HepG2 (cell line): ENCODE results near the gene SLC6A7. TPM values are rescaled to one million over a fixed set of nuclear protein-coding genes. Genes with fewer than 3 reads are reported as not detected.

Experiments
- ATRX ChIP-seq: sonication (generic); formaldehyde crosslinking; IDR thresholded peaks from 2 replicates; pipeline ENCODE4 v1.4.0; 2020; ENCODE audit warnings: missing genetic modification reagents, borderline replicate concordance
- BRCA1 ChIP-seq: sonication (generic); formaldehyde crosslinking; IDR thresholded peaks from 2 replicates; pipeline ENCODE4 v1.4.0; 2020; ENCODE audit warnings: missing genetic modification reagents
- DNMT3B ChIP-seq: conservative IDR thresholded peaks from 2 replicates; pipeline ENCODE4 v1.6.1; 2016; ENCODE audit warnings: missing biosample characterization, control low read depth
- DPF2 ChIP-seq: sonication (generic); formaldehyde crosslinking; IDR thresholded peaks from 2 replicates; pipeline ENCODE4 v1.4.0; 2020; ENCODE audit warnings: mild to moderate bottlenecking, low read depth, missing genetic modification reagents, borderline replicate concordance
- HNF4A ChIP-seq: sonication (generic); formaldehyde crosslinking; IDR thresholded peaks from 2 replicates; pipeline ENCODE4 v1.4.0; 2020; ENCODE audit warnings: missing genetic modification reagents
- JUNB ChIP-seq: sonication (generic); formaldehyde crosslinking; IDR thresholded peaks from 2 replicates; pipeline ENCODE4 v1.8.0; 2022; ENCODE audit warnings: missing genetic modification reagents, mild to moderate bottlenecking, borderline replicate concordance
- MED1 ChIP-seq: sonication (generic); formaldehyde crosslinking; IDR thresholded peaks from 2 replicates; pipeline ENCODE4 v1.4.0; 2020; ENCODE audit warnings: missing genetic modification reagents
- MYC ChIP-seq: sonication (generic); formaldehyde crosslinking; IDR thresholded peaks from 2 replicates; pipeline ENCODE4 v1.9.0; 2021; ENCODE audit warnings: missing genetic modification reagents, borderline replicate concordance
- ZNF280D ChIP-seq: sonication (generic); formaldehyde crosslinking; IDR thresholded peaks from 2 replicates; pipeline ENCODE4 v1.5.1; 2020; ENCODE audit warnings: mild to moderate bottlenecking, missing genetic modification reagents
- ZNF564 ChIP-seq: sonication (generic); formaldehyde crosslinking; IDR thresholded peaks from 2 replicates; pipeline ENCODE4 v1.8.1; 2023; ENCODE audit warnings: mild to moderate bottlenecking, missing genetic modification reagents
- ZNF605 ChIP-seq: sonication (generic); formaldehyde crosslinking; IDR thresholded peaks from 2 replicates; pipeline ENCODE4 v1.8.0; 2022; ENCODE audit warnings: mild to moderate bottlenecking, missing genetic modification reagents
- ZNF691 ChIP-seq: sonication (generic); formaldehyde crosslinking; IDR thresholded peaks from 2 replicates; pipeline ENCODE4 v1.4.0; 2020; ENCODE audit warnings: missing genetic modification reagents, low read depth, mild to moderate bottlenecking, borderline replicate concordance
- ZNF773 ChIP-seq: sonication (generic); formaldehyde crosslinking; IDR thresholded peaks from 2 replicates; pipeline ENCODE4 v1.4.0; 2020; ENCODE audit warnings: missing genetic modification reagents, borderline replicate concordance
- polyA plus RNA-seq, 8 experiments: library from polyadenylated mRNA; depleted of rRNA in 3 of 8; stranded (reverse) in 7 of 8; unstranded in 1 of 8; fragments of >200 nt; fragmentation: Illumina TruSeq in 4 of 8; extraction: Trizol in 4 of 8; gene quantifications; 2 replicates each; pipeline versions ENCODE4 v1.2.1 to v1.2.3, GENCODE V29; 2011 to 2016; ENCODE audit warnings: low read depth in 4 of 8, missing spikeins in 1 of 8, mixed read lengths in 1 of 8; ENCODE audit not compliant: insufficient read depth in 1 of 8
- total RNA-seq, 5 experiments: library from RNA; depleted of rRNA; stranded (reverse); fragments of >200 nt; fragmentation: Illumina TruSeq; extraction: Trizol; gene quantifications; 2 replicates each; pipeline ENCODE4 v1.2.3, GENCODE V29; 2016; ENCODE audit warnings: low read depth in 1 of 5
- TF ChIP-seq, protein P1 (sequence below): sonication (generic); formaldehyde crosslinking; IDR thresholded peaks from 2 replicates; pipeline ENCODE4 v1.8.0; 2022; ENCODE audit warnings: mild to moderate bottlenecking, missing genetic modification reagents
- TF ChIP-seq, protein P2 (sequence below): sonication (generic); formaldehyde crosslinking; IDR thresholded peaks from 2 replicates; pipeline ENCODE4 v1.5.0; 2020; ENCODE audit warnings: mild to moderate bottlenecking, missing genetic modification reagents, borderline replicate concordance
- TF ChIP-seq, protein P3 (sequence below): sonication (generic); formaldehyde crosslinking; IDR thresholded peaks from 2 replicates; pipeline ENCODE4 v1.4.0; 2020; ENCODE audit warnings: mild to moderate bottlenecking, missing genetic modification reagents

SLC6A7 gene
- total and polyA plus RNA-seq, 2 of the 13 experiments (the other 11 are each of a cell fraction or from before 2014, with no cell fraction given): not detected

GRCh38 chr5:150143350-150144245 lies 46.3 kb upstream of the SLC6A7 start (continued):
- TF ChIP-seq, protein P1, sequence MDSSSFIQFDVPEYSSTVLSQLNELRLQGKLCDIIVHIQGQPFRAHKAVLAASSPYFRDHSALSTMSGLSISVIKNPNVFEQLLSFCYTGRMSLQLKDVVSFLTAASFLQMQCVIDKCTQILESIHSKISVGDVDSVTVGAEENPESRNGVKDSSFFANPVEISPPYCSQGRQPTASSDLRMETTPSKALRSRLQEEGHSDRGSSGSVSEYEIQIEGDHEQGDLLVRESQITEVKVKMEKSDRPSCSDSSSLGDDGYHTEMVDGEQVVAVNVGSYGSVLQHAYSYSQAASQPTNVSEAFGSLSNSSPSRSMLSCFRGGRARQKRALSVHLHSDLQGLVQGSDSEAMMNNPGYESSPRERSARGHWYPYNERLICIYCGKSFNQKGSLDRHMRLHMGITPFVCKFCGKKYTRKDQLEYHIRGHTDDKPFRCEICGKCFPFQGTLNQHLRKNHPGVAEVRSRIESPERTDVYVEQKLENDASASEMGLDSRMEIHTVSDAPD: no peak
- TF ChIP-seq, protein P2, sequence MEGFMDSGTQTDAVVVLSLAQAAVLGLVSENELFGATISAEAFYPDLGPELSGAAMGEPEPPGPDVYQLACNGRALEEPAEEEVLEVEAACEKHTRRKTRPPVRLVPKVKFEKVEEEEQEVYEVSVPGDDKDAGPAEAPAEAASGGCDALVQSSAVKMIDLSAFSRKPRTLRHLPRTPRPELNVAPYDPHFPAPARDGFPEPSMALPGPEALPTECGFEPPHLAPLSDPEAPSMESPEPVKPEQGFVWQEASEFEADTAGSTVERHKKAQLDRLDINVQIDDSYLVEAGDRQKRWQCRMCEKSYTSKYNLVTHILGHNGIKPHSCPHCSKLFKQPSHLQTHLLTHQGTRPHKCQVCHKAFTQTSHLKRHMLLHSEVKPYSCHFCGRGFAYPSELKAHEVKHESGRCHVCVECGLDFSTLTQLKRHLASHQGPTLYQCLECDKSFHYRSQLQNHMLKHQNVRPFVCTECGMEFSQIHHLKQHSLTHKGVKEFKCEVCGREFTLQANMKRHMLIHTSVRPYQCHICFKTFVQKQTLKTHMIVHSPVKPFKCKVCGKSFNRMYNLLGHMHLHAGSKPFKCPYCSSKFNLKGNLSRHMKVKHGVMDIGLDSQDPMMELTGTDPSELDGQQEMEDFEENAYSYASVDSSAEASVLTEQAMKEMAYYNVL (CRISPR knock-in tag): no peak; the same call in 1 of the 2 replicates
- no peak for TF ChIP-seq MED1
- TF ChIP-seq MYC: no peak
- TF ChIP-seq, protein P3, sequence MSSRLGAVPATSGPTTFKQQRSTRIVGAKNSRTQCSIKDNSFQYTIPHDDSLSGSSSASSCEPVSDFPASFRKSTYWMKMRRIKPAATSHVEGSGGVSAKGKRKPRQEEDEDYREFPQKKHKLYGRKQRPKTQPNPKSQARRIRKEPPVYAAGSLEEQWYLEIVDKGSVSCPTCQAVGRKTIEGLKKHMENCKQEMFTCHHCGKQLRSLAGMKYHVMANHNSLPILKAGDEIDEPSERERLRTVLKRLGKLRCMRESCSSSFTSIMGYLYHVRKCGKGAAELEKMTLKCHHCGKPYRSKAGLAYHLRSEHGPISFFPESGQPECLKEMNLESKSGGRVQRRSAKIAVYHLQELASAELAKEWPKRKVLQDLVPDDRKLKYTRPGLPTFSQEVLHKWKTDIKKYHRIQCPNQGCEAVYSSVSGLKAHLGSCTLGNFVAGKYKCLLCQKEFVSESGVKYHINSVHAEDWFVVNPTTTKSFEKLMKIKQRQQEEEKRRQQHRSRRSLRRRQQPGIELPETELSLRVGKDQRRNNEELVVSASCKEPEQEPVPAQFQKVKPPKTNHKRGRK (CRISPR knock-in tag): no peak
- no peak for TF ChIP-seq DNMT3B (CRISPR knock-in tag)
- no peak for TF ChIP-seq HNF4A (CRISPR knock-in tag)
- no peak for TF ChIP-seq DPF2 (CRISPR knock-in tag)
- peak; percentile 52; the same call in 1 of the 2 replicates for TF ChIP-seq ZNF605 (CRISPR knock-in tag)
- TF ChIP-seq BRCA1 (CRISPR knock-in tag): no peak
- no peak for TF ChIP-seq ZNF564 (CRISPR knock-in tag)
- peak; percentile 66; the same call in 1 of the 2 replicates for TF ChIP-seq ZNF280D
- no peak for TF ChIP-seq ATRX
- TF ChIP-seq ZNF773 (CRISPR knock-in tag): no peak
- peak; percentile 21; the same call in 1 of the 2 replicates for TF ChIP-seq ZNF691 (CRISPR knock-in tag)
- no peak for TF ChIP-seq JUNB (CRISPR knock-in tag)
